SK-N-SH treated with all-trans-retinoic acid at 6 μM for 48 hours (cell line): ENCODE measurements around the gene ADCY5.

Experiments used
- BACH2 ChIP-seq: fragments of 250-450 bp; sonication (Bioruptor Pico); IDR thresholded peaks from 2 replicates; pipeline ENCODE4 v1.9.0; 2021; ENCODE audit warnings: mild to moderate bottlenecking, borderline replicate concordance
- GLIS3 ChIP-seq: fragments of 250-450 bp; sonication (Bioruptor Pico); IDR thresholded peaks from 2 replicates; pipeline ENCODE4 v1.5.0; 2020; ENCODE audit warnings: mild to moderate bottlenecking, moderate library complexity
- ISL1 ChIP-seq: fragments of 250-450 bp; sonication (Bioruptor Pico); IDR thresholded peaks from 2 replicates; pipeline ENCODE4 v2.1.2; 2022; ENCODE audit warnings: mild to moderate bottlenecking, moderate library complexity
- ZNF70 ChIP-seq: fragments of 450-650 bp; formaldehyde crosslinking; IDR thresholded peaks from 2 replicates; pipeline ENCODE4 v1.5.0; 2020; ENCODE audit warnings: mild to moderate bottlenecking, moderate library complexity
- TF ChIP-seq, protein P1 (sequence below): fragments of 250-450 bp; sonication (Bioruptor Pico); IDR thresholded peaks from 2 replicates; pipeline ENCODE4 v1.8.0; 2021; ENCODE audit warnings: low read depth, mild to moderate bottlenecking, moderate library complexity, borderline replicate concordance
- TF ChIP-seq, protein P2 (sequence below): fragments of 250-450 bp; sonication (Bioruptor Pico); IDR thresholded peaks from 2 replicates; pipeline ENCODE4 v1.8.0; 2020; ENCODE audit warnings: mild to moderate bottlenecking, moderate library complexity, borderline replicate concordance

- TF ChIP-seq BACH2 (CRISPR knock-in tag) (no peak), ISL1 (no peak), ZNF70 (no peak), GLIS3 (no peak)
- TF ChIP-seq, protein P1, sequence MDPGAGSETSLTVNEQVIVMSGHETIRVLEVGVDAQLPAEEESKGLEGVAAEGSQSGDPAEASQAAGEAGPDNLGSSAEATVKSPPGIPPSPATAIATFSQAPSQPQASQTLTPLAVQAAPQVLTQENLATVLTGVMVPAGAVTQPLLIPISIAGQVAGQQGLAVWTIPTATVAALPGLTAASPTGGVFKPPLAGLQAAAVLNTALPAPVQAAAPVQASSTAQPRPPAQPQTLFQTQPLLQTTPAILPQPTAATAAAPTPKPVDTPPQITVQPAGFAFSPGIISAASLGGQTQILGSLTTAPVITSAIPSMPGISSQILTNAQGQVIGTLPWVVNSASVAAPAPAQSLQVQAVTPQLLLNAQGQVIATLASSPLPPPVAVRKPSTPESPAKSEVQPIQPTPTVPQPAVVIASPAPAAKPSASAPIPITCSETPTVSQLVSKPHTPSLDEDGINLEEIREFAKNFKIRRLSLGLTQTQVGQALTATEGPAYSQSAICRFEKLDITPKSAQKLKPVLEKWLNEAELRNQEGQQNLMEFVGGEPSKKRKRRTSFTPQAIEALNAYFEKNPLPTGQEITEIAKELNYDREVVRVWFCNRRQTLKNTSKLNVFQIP (CRISPR knock-in tag) = no peak
- TF ChIP-seq, protein P2, sequence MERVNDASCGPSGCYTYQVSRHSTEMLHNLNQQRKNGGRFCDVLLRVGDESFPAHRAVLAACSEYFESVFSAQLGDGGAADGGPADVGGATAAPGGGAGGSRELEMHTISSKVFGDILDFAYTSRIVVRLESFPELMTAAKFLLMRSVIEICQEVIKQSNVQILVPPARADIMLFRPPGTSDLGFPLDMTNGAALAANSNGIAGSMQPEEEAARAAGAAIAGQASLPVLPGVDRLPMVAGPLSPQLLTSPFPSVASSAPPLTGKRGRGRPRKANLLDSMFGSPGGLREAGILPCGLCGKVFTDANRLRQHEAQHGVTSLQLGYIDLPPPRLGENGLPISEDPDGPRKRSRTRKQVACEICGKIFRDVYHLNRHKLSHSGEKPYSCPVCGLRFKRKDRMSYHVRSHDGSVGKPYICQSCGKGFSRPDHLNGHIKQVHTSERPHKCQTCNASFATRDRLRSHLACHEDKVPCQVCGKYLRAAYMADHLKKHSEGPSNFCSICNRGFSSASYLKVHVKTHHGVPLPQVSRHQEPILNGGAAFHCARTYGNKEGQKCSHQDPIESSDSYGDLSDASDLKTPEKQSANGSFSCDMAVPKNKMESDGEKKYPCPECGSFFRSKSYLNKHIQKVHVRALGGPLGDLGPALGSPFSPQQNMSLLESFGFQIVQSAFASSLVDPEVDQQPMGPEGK (CRISPR knock-in tag) = no peak
Measured at GRCh38 chr3:123384256-123384655, 64.6 kb downstream of the ADCY5 start.
